ENCODE measurements around the gene CEND1. TPM values are rescaled to one million over a fixed set of nuclear protein-coding genes. Genes with fewer than 3 reads are reported as not detected.

The CEND1 gene
- total RNA-seq, 4 donors from 2014 or later = not detected

- no peaks in the 10 kb centered on the region for H3K9me3 ChIP-seq
- TF ChIP-seq CTCF (IDR thresholded peaks at IDR 0.05) (no peak), EP300 (IDR thresholded peaks at IDR 0.05) (no peak), POLR2A (IDR thresholded peaks at IDR 0.05) (no peak)
- no peak overlapping the region for H3K4me3 ChIP-seq
- H3K4me1 ChIP-seq = peaks cover 0 to 30% (median 21%) of the 10 kb centered on the region in 4 donors
- peaks cover 0 to 47% (median 7%) of the 10 kb centered on the region in 3 donors for H3K36me3 ChIP-seq
- H3K27me3 ChIP-seq = no peaks in the 10 kb centered on the region
- 83 to 84% methylated on average over 6 of the region's 6 CpGs for WGBS, 2 donors
- no peak for DNase-seq (ENCODE audit: low spot score in 2 of 2)
- H3K27ac ChIP-seq = no peak overlapping the region
Observed at GRCh38 chr11:813072-813455, 23.2 kb upstream of the CEND1 start.

GRCh38 chr11:812390-812789 is 22.5 kb upstream of the CEND1 start:
- Histone ChIP-seq H3K4me1 (peaks cover 0 to 34% (median 21%) of the 10 kb centered on the region in 4 donors), H3K27me3 (no peaks in the 10 kb centered on the region), H3K36me3 (peaks cover 0 to 47% (median 7%) of the 10 kb centered on the region in 3 donors), H3K4me3 (no peak overlapping the region), H3K9me3 (no peaks in the 10 kb centered on the region), H3K27ac (no peak overlapping the region)
- WGBS, 2 donors = 80 to 86% methylated on average over 3 of the region's 3 CpGs
- DNase-seq (ENCODE audit: low spot score in 2 of 2) = no peak
- TF ChIP-seq POLR2A (IDR thresholded peaks at IDR 0.05) (no peak), CTCF (IDR thresholded peaks at IDR 0.05) (no peak), EP300 (IDR thresholded peaks at IDR 0.05) (no peak)

DNA sequence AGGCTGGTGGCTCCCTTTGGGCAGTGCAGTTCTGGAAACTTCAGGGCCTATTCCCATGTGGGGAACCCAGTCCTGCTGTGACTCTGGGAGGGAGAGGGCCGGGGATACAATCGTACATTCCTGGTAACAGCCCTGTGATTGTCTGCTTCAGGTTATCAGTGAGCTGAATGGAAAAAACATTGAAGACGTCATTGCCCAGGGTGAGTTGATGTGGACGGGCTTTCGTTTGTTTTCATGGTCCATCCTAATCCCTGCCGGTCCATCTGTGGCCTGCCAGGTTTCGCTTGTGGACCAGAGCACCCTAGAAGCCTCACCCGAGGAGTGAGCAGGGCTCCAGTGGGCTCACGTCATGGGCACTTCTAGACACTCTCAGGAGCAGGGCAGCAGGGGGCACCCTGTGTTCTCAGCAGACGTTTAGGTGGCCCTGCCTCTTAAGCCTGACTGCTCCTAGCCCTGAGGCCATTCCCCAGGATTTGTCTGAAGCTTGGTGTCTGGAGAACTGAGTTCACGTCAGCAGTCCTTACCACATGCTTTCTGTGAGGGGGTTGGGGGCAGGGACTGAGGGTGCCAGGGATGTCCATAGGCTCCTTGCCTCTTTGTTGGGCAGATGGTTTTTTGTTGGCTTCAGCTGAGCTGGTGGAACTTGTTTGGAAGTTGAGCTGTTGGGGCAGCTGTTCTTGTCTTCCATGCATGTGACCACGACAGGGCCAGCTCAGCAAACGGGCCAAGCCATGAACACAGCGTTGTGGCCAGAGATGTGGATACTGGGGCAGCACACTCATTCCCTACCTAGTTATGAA is 21.8 kb upstream of the CEND1 start:
- TF ChIP-seq CTCF (IDR thresholded peaks at IDR 0.05) = no peak
- TF ChIP-seq POLR2A (IDR thresholded peaks at IDR 0.05) = no peak
- no peak for TF ChIP-seq EP300 (IDR thresholded peaks at IDR 0.05)
- Histone ChIP-seq H3K9me3 (no peaks in the 10 kb centered on the region), H3K27ac (peak overlapping the region in 2 of 4 donors; percentile 96 to 97), H3K4me1 (peaks cover 0 to 34% (median 21%) of the 10 kb centered on the region in 4 donors), H3K4me3 (peak overlapping the region in 1 of 4 donors; percentile 90), H3K27me3 (no peaks in the 10 kb centered on the region), H3K36me3 (peaks cover 0 to 47% (median 7%) of the 10 kb centered on the region in 3 donors)
- WGBS, 2 donors = 66 to 72% methylated on average over 14 of the region's 14 CpGs
- DNase-seq (ENCODE audit: low spot score in 2 of 2) = no peak

GRCh38 chr11:810040-810567 is 20.2 kb upstream of the CEND1 start:
- H3K36me3 ChIP-seq = peaks cover 0 to 39% (median 7%) of the 10 kb centered on the region in 3 donors
- TF ChIP-seq EP300 (IDR thresholded peaks at IDR 0.05) (no peak), CTCF (IDR thresholded peaks at IDR 0.05) (peak in 1 of 5 experiments; percentile 27), POLR2A (IDR thresholded peaks at IDR 0.05) (peak in 1 of 2 donors; percentile 59)
- WGBS, 2 donors = 1% methylated on average over 14 to 47 of the region's 55 CpGs
- H3K4me3 ChIP-seq = peak overlapping the region; percentile 71 to 92 (median 84)
- H3K27me3 ChIP-seq = no peaks in the 10 kb centered on the region
- peak overlapping the region; percentile 96 to 98 (median 97) for H3K27ac ChIP-seq
- H3K9me3 ChIP-seq = no peaks in the 10 kb centered on the region
- DNase-seq (ENCODE audit: low spot score in 2 of 2) = no peak
- H3K4me1 ChIP-seq = peaks cover 0 to 43% (median 21%) of the 10 kb centered on the region in 4 donors

Measured in tibial nerve (tissue), 4 donors.